T-helper 22 cell (primary cell): Measurements from ENCODE around the gene SP5.
"Not testable (repeated sequence)": the region's sequence is repeated elsewhere in the genome, so short reads cannot be mapped to it uniquely, and the experiment has no call there.

Source experiments
- DNase-seq: peaks from one replicate; pipeline ENCODE4 v3.0.0-alpha.2; 2020; ENCODE audit warnings: low read depth

SP5 gene

GRCh38 chr2:170711196-170711773 is 3.9 kb upstream of the SP5 start:
- no peak for DNase-seq

- DNase-seq = no peak
Observed at GRCh38 chr2:170711774-170712652, 3.1 kb upstream of the SP5 start.

GRCh38 chr2:170712653-170713542 is 2.2 kb upstream of the SP5 start:
- DNase-seq = no peak

GRCh38 chr2:170713543-170714380 is 1.4 kb upstream of the SP5 start:
- DNase-seq = no peak

- no peak for DNase-seq
Observed at GRCh38 chr2:170714381-170715061, 616 bp upstream of the SP5 start.

- DNase-seq = no peak
Observed at GRCh38 chr2:170715932-170716777, 1.0 kb downstream of the SP5 start.

- no peak for DNase-seq
Observed at GRCh38 chr2:170716851-170717598, 1.9 kb downstream of the SP5 start.

- DNase-seq = no peak
Observed at GRCh38 chr2:170717599-170717963, 2.4 kb downstream of the SP5 start.

- DNase-seq = no peak
Observed at GRCh38 chr2:170717991-170718589, 3.0 kb downstream of the SP5 start.

GRCh38 chr2:170719810-170720209 is 4.7 kb downstream of the SP5 start:
- DNase-seq = no peak

GRCh38 chr2:170721678-170722077 is 6.5 kb downstream of the SP5 start:
- DNase-seq = no peak

GRCh38 chr2:170722301-170722700 is 7.2 kb downstream of the SP5 start:
- DNase-seq = no peak

GRCh38 chr2:170723446-170723958 is 8.4 kb downstream of the SP5 start:
- no peak for DNase-seq

- DNase-seq = no peak
Observed at GRCh38 chr2:170733798-170734600, 18.9 kb downstream of the SP5 start.

- DNase-seq = not testable (repeated sequence)
Observed at GRCh38 chr2:170734601-170735000, 19.5 kb downstream of the SP5 start.

GRCh38 chr2:170736628-170737027 is 21.5 kb downstream of the SP5 start:
- DNase-seq = no peak

GRCh38 chr2:170737406-170737805 is 22.3 kb downstream of the SP5 start:
- no peak for DNase-seq

- DNase-seq = no peak
Observed at GRCh38 chr2:170737821-170738220, 22.7 kb downstream of the SP5 start.
